Ishikawa (cell line): ENCODE measurements around the gene KRTAP5-5.

Experiments used
- CEBPB ChIP-seq: IDR thresholded peaks from 2 replicates; pipeline ENCODE4 v1.6.1; 2012
- EGR1 ChIP-seq: IDR thresholded peaks from 2 replicates; pipeline ENCODE4 v1.6.1; 2012
- EP300 ChIP-seq: IDR thresholded peaks from 2 replicates; pipeline ENCODE4 v1.6.1; 2012; ENCODE audit warnings: borderline replicate concordance
- RAD21 ChIP-seq: IDR thresholded peaks from 2 replicates; pipeline ENCODE4 v1.6.1; 2012; ENCODE audit warnings: low read depth
- TAF1 ChIP-seq: IDR thresholded peaks from 2 replicates; pipeline ENCODE4 v1.6.1; 2012; ENCODE audit warnings: low read depth, mild to moderate bottlenecking
- TCF12 ChIP-seq: IDR thresholded peaks from 2 replicates; pipeline ENCODE4 v1.6.1; 2012; ENCODE audit warnings: low read depth
- TEAD4 ChIP-seq: IDR thresholded peaks from 2 replicates; pipeline ENCODE4 v1.6.1; 2012
- YY1 ChIP-seq: IDR thresholded peaks from 2 replicates; pipeline ENCODE4 v1.6.1; 2012; ENCODE audit warnings: low read depth
- ZBTB7A ChIP-seq: IDR thresholded peaks from 2 replicates; pipeline ENCODE4 v1.6.1; 2012; ENCODE audit warnings: low read depth
- TF ChIP-seq, protein P1 (sequence below): IDR thresholded peaks from 2 replicates; pipeline ENCODE4 v1.6.1; 2012; ENCODE audit warnings: low read depth, mild to moderate bottlenecking
- TF ChIP-seq, protein P2 (sequence below): IDR thresholded peaks from 2 replicates; pipeline ENCODE4 v1.6.1; 2012

DNA sequence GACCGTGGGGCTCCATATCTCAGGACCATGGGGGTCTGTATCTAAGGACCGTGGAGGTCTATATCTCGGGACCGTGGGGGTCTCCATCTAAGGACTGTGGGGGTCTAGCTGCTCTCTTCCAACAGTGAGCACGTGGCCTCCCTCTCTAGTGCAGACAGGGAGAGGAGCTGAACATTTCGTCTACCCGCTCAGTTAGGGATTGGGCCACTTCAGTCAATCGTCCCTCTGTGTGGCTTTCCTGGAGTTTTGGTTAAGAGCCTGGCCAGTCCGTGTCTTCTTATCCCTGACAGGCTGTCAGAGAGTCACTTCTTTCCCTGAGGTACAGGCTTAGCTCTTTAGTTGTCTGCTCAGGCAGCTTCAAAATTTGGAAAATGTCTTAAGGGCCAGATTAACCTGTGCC lies 47.6 kb upstream of the KRTAP5-5 start:
- TF ChIP-seq TAF1 (no peak), EP300 (no peak), ZBTB7A (no peak), RAD21 (no peak), CEBPB (no peak), EGR1 (no peak), TEAD4 (no peak), YY1 (no peak), TCF12 (no peak)
- TF ChIP-seq, protein P1, sequence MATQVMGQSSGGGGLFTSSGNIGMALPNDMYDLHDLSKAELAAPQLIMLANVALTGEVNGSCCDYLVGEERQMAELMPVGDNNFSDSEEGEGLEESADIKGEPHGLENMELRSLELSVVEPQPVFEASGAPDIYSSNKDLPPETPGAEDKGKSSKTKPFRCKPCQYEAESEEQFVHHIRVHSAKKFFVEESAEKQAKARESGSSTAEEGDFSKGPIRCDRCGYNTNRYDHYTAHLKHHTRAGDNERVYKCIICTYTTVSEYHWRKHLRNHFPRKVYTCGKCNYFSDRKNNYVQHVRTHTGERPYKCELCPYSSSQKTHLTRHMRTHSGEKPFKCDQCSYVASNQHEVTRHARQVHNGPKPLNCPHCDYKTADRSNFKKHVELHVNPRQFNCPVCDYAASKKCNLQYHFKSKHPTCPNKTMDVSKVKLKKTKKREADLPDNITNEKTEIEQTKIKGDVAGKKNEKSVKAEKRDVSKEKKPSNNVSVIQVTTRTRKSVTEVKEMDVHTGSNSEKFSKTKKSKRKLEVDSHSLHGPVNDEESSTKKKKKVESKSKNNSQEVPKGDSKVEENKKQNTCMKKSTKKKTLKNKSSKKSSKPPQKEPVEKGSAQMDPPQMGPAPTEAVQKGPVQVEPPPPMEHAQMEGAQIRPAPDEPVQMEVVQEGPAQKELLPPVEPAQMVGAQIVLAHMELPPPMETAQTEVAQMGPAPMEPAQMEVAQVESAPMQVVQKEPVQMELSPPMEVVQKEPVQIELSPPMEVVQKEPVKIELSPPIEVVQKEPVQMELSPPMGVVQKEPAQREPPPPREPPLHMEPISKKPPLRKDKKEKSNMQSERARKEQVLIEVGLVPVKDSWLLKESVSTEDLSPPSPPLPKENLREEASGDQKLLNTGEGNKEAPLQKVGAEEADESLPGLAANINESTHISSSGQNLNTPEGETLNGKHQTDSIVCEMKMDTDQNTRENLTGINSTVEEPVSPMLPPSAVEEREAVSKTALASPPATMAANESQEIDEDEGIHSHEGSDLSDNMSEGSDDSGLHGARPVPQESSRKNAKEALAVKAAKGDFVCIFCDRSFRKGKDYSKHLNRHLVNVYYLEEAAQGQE = no peak
- TF ChIP-seq, protein P2, sequence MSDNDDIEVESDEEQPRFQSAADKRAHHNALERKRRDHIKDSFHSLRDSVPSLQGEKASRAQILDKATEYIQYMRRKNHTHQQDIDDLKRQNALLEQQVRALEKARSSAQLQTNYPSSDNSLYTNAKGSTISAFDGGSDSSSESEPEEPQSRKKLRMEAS = no peak
